Measurements from ENCODE around the gene GIMAP5. TPM values are rescaled to one million over a fixed set of nuclear protein-coding genes. Genes with fewer than 3 reads are reported as not detected.
"Not testable (repeated sequence)": the region's sequence is repeated elsewhere in the genome, so short reads cannot be mapped to it uniquely, and the experiment has no call there.

GIMAP5 gene
- total RNA-seq, 1 donor from 2014 or later, result 3.7 TPM

GRCh38 chr7:150756858-150757257 lies 19.6 kb downstream of the GIMAP5 start:
- no peak for DNase-seq (ENCODE audit: low spot score in 2 of 2)
- peak; percentile 76 for FAIRE-seq

GRCh38 chr7:150759479-150759878 lies 22.3 kb downstream of the GIMAP5 start:
- FAIRE-seq (no peak), DNase-seq (ENCODE audit: low spot score in 2 of 2) (no peak)

- FAIRE-seq (no peak), DNase-seq (ENCODE audit: low spot score in 2 of 2) (no peak)
These were observed 29.1 kb downstream of the GIMAP5 start for GRCh38 chr7:150766334-150766709.

GRCh38 chr7:150769768-150770167 lies 32.5 kb downstream of the GIMAP5 start:
- FAIRE-seq (no peak), DNase-seq (ENCODE audit: low spot score in 2 of 2) (no peak)

GRCh38 chr7:150774131-150774530 lies 36.9 kb downstream of the GIMAP5 start:
- FAIRE-seq; DNase-seq (ENCODE audit: low spot score in 2 of 2): not testable (repeated sequence)

GRCh38 chr7:150778014-150778737 lies 41.0 kb downstream of the GIMAP5 start:
- no peak for DNase-seq (ENCODE audit: low spot score in 2 of 2)
- no peak for FAIRE-seq

GRCh38 chr7:150778738-150779301 lies 41.6 kb downstream of the GIMAP5 start:
- DNase-seq (ENCODE audit: low spot score in 2 of 2) (peak; percentile 33 to 66), FAIRE-seq (no peak)

- FAIRE-seq, result no peak
These were observed 43.1 kb downstream of the GIMAP5 start for GRCh38 chr7:150780292-150780691.

GRCh38 chr7:150781103-150781502 lies 43.9 kb downstream of the GIMAP5 start:
- DNase-seq (ENCODE audit: low spot score in 2 of 2), result no peak
- FAIRE-seq, result no peak

More at GRCh38 chr7:150780292-150780691, 43.1 kb downstream of the GIMAP5 start:
- no peak for DNase-seq (ENCODE audit: low spot score in 2 of 2)

- FAIRE-seq, result no peak
These were observed 44.7 kb downstream of the GIMAP5 start for GRCh38 chr7:150781961-150782360.

GRCh38 chr7:150784120-150784736 lies 47.0 kb downstream of the GIMAP5 start:
- DNase-seq (ENCODE audit: low spot score in 2 of 2), result no peak
- no peak for FAIRE-seq

More at GRCh38 chr7:150781961-150782360, 44.7 kb downstream of the GIMAP5 start:
- no peak for DNase-seq (ENCODE audit: low spot score in 2 of 2)

GRCh38 chr7:150784954-150785353 lies 47.7 kb downstream of the GIMAP5 start:
- DNase-seq (ENCODE audit: low spot score in 2 of 2) (no peak), FAIRE-seq (no peak)

GRCh38 chr7:150787321-150788281 lies 50.4 kb downstream of the GIMAP5 start:
- DNase-seq (ENCODE audit: low spot score in 2 of 2), result no peak
- no peak for FAIRE-seq

- FAIRE-seq, result no peak
These were observed 51.5 kb downstream of the GIMAP5 start for GRCh38 chr7:150788474-150789269.

GRCh38 chr7:150790416-150791075 lies 53.3 kb downstream of the GIMAP5 start:
- FAIRE-seq (no peak), DNase-seq (ENCODE audit: low spot score in 2 of 2) (no peak)

More at GRCh38 chr7:150788474-150789269, 51.5 kb downstream of the GIMAP5 start:
- DNase-seq (ENCODE audit: low spot score in 2 of 2), result no peak

- FAIRE-seq, result no peak
- no peak for DNase-seq (ENCODE audit: low spot score in 2 of 2)
These were observed 54.1 kb downstream of the GIMAP5 start for GRCh38 chr7:150791304-150791703.

GRCh38 chr7:150791746-150792452 lies 54.7 kb downstream of the GIMAP5 start:
- DNase-seq (ENCODE audit: low spot score in 2 of 2), result no peak
- no peak for FAIRE-seq
